ENCODE measurements around the gene MSL2.
"Not testable (repeated sequence)": the region's sequence is repeated elsewhere in the genome, so short reads cannot be mapped to it uniquely, and the experiment has no call there.

DNA sequence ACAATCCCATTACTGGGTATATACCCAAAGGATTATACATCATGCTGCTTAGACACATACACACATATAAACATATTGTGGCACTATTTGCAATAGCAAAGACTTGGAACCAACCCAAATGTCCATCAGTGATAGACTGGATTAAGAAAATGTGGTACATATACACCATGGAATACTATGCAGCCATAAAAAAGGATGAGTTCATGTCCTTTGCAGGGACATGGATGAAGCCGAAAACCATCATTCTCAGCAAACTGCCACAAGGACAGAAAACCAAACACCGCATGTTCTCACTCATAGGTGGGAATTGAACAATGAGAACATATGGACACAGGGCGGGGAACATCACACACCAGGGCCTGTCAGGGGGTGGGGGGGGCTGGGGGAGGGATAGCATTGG is 64.5 kb downstream of the MSL2 start:
- not testable (repeated sequence) for TF ChIP-seq EZH2phosphoT487 (IDR thresholded peaks at IDR 0.05; ENCODE audit: low read depth)
- TF ChIP-seq, protein P1, sequence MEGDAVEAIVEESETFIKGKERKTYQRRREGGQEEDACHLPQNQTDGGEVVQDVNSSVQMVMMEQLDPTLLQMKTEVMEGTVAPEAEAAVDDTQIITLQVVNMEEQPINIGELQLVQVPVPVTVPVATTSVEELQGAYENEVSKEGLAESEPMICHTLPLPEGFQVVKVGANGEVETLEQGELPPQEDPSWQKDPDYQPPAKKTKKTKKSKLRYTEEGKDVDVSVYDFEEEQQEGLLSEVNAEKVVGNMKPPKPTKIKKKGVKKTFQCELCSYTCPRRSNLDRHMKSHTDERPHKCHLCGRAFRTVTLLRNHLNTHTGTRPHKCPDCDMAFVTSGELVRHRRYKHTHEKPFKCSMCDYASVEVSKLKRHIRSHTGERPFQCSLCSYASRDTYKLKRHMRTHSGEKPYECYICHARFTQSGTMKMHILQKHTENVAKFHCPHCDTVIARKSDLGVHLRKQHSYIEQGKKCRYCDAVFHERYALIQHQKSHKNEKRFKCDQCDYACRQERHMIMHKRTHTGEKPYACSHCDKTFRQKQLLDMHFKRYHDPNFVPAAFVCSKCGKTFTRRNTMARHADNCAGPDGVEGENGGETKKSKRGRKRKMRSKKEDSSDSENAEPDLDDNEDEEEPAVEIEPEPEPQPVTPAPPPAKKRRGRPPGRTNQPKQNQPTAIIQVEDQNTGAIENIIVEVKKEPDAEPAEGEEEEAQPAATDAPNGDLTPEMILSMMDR (IDR thresholded peaks at IDR 0.05; ENCODE audit: low read depth, low read length), result not testable (repeated sequence)
